H9 (cell line): Measurements from ENCODE around the gene KIF16B. TPM values are rescaled to one million over a fixed set of nuclear protein-coding genes. Genes with fewer than 3 reads are reported as not detected.

Experiments used
- DNase-seq: peaks from one replicate; pipeline ENCODE4 v3.0.0-alpha.2; 2017
- H2AFZ ChIP-seq: one replicate; pipeline ENCODE4 v1.6.1; 2013; ENCODE audit warnings: mild to moderate bottlenecking, low read length, control low read depth, moderate library complexity
- H2AK5ac ChIP-seq: 2 replicates; pipeline ENCODE4 v1.6.1; 2013; ENCODE audit warnings: low read length, control low read depth, mixed read lengths; ENCODE audit not compliant: insufficient read length
- H2BK120ac ChIP-seq: one replicate; pipeline ENCODE4 v1.6.1; 2013; ENCODE audit warnings: low read depth, mild to moderate bottlenecking, low read length, control low read depth, inconsistent platforms; ENCODE audit not compliant: poor library complexity, severe bottlenecking
- H2BK12ac ChIP-seq: 2 replicates; pipeline ENCODE4 v1.6.1; 2013; ENCODE audit warnings: low read length, control low read depth, mixed read lengths, low read depth; ENCODE audit not compliant: insufficient read length
- H2BK15ac ChIP-seq: 2 replicates; pipeline ENCODE4 v1.6.1; 2013; ENCODE audit warnings: low read depth, low read length, control low read depth
- H2BK20ac ChIP-seq: one replicate; pipeline ENCODE4 v1.6.1; 2013; ENCODE audit warnings: low read depth, mild to moderate bottlenecking, low read length, control low read depth, inconsistent platforms; ENCODE audit not compliant: poor library complexity, severe bottlenecking
- H2BK5ac ChIP-seq: 2 replicates; pipeline ENCODE4 v1.6.1; 2013; ENCODE audit warnings: low read length, control low read depth, mixed read lengths; ENCODE audit not compliant: insufficient read length
- H3K14ac ChIP-seq: 2 replicates; pipeline ENCODE4 v1.6.1; 2013; ENCODE audit warnings: low read length, control low read depth; ENCODE audit not compliant: insufficient read depth
- H3K18ac ChIP-seq: 2 replicates; pipeline ENCODE4 v1.6.1; 2013; ENCODE audit warnings: low read depth, mild to moderate bottlenecking, mixed read lengths, low read length, control low read depth; ENCODE audit not compliant: insufficient read length
- H3K23ac ChIP-seq: 2 replicates; pipeline ENCODE4 v1.6.1; 2013; ENCODE audit warnings: low read length, control low read depth, mixed read lengths, low read depth; ENCODE audit not compliant: insufficient read length
- H3K23me2 ChIP-seq: 2 replicates; pipeline ENCODE4 v1.6.1; 2013; ENCODE audit warnings: low read depth, mild to moderate bottlenecking, mixed read lengths, low read length, control low read depth; ENCODE audit not compliant: insufficient read length, poor library complexity, severe bottlenecking
- H3K27ac ChIP-seq: 2 replicates; pipeline ENCODE4 v1.5.1; 2013; ENCODE audit warnings: low read length, control low read depth, mixed read lengths, low read depth; ENCODE audit not compliant: insufficient read length
- H3K27me3 ChIP-seq: 2 replicates; pipeline ENCODE4 v1.6.1; 2013; ENCODE audit warnings: low read length, control low read depth, inconsistent platforms; ENCODE audit not compliant: insufficient read depth
- H3K4ac ChIP-seq: 2 replicates; pipeline ENCODE4 v1.6.1; 2013; ENCODE audit warnings: low read depth, mild to moderate bottlenecking, control low read depth, inconsistent platforms, low read length, moderate library complexity
- H3K4me1 ChIP-seq: 2 replicates; pipeline ENCODE4 v1.6.1; 2013; ENCODE audit warnings: low read length, control low read depth, inconsistent platforms; ENCODE audit not compliant: insufficient read depth
- H3K4me2 ChIP-seq: 2 replicates; pipeline ENCODE4 v1.6.1; 2013; ENCODE audit warnings: low read length, control low read depth, mixed read lengths; ENCODE audit not compliant: insufficient read length, insufficient read depth
- H3K56ac ChIP-seq: 2 replicates; pipeline ENCODE4 v1.6.1; 2013; ENCODE audit warnings: low read depth, mild to moderate bottlenecking, mixed read lengths, low read length, control low read depth; ENCODE audit not compliant: insufficient read length
- H3K79me1 ChIP-seq: 2 replicates; pipeline ENCODE4 v1.6.1; 2013; ENCODE audit warnings: low read depth, mild to moderate bottlenecking, moderate library complexity, low read length, control low read depth, inconsistent platforms; ENCODE audit not compliant: insufficient read depth, poor library complexity, severe bottlenecking
- H3K79me2 ChIP-seq: 2 replicates; pipeline ENCODE4 v1.6.1; 2013; ENCODE audit warnings: low read length, control low read depth, inconsistent platforms; ENCODE audit not compliant: insufficient read depth
- H3K9ac ChIP-seq: 2 replicates; pipeline ENCODE4 v1.6.1; 2013; ENCODE audit warnings: low read length, control low read depth, mixed read lengths; ENCODE audit not compliant: insufficient read length; ENCODE audit errors: extremely low read depth
- H3K9me3 ChIP-seq: one replicate; pipeline ENCODE4 v1.6.1; 2013; ENCODE audit warnings: low read depth, low read length, inconsistent platforms; ENCODE audit not compliant: control insufficient read depth
- H3T11ph ChIP-seq: one replicate; pipeline ENCODE4 v1.6.1; 2013; ENCODE audit warnings: mild to moderate bottlenecking, low read length, control low read depth, inconsistent platforms
- H4K20me1 ChIP-seq: one replicate; pipeline ENCODE4 v1.6.1; 2013; ENCODE audit not compliant: control insufficient read depth, insufficient read length, insufficient read depth
- H4K5ac ChIP-seq: 2 replicates; pipeline ENCODE4 v1.6.1; 2013; ENCODE audit warnings: low read depth, mild to moderate bottlenecking, mixed read lengths, low read length, control low read depth; ENCODE audit not compliant: insufficient read length
- H4K8ac ChIP-seq: replicated peaks from 2 replicates; pipeline ENCODE4 v1.6.1; 2013; ENCODE audit warnings: low read length, control low read depth, mixed read lengths, low read depth; ENCODE audit not compliant: insufficient read length
- H4K91ac ChIP-seq: 2 replicates; pipeline ENCODE4 v1.6.1; 2013; ENCODE audit warnings: low read depth, mild to moderate bottlenecking, moderate library complexity, mixed read lengths, low read length, control low read depth; ENCODE audit not compliant: insufficient read length
- H3K27ac Mint-ChIP-seq, 3 experiments: 2 replicates in 2 of 3; 3 replicates in 1 of 3; pipeline ENCODE4 v1.8.0; 2020 to 2021; ENCODE audit warnings: mixed read lengths in 3 of 3, mild to moderate bottlenecking in 1 of 3, moderate library complexity in 1 of 3
- H3K27me3 Mint-ChIP-seq: 2 replicates; pipeline ENCODE4 v1.8.0; 2021; ENCODE audit warnings: low read depth, mild to moderate bottlenecking, moderate library complexity, mixed read lengths
- H3K36me3 Mint-ChIP-seq, 3 experiments: 2 replicates in 2 of 3; 3 replicates in 1 of 3; pipeline ENCODE4 v1.8.0; 2020 to 2021; ENCODE audit warnings: low read depth in 3 of 3, mixed read lengths in 3 of 3; ENCODE audit not compliant: insufficient read depth in 1 of 3
- H3K4me1 Mint-ChIP-seq, 2 experiments: 2 replicates each; pipeline ENCODE4 v1.8.0; 2020; ENCODE audit warnings: mixed read lengths in 2 of 2
- H3K4me3 Mint-ChIP-seq, 2 experiments: 2 replicates in 1 of 2; 3 replicates in 1 of 2; pipeline ENCODE4 v1.8.0; 2020 to 2021; ENCODE audit warnings: mild to moderate bottlenecking in 2 of 2, mixed read lengths in 2 of 2, moderate library complexity in 1 of 2
- H3K9me3 Mint-ChIP-seq, 2 experiments: 2 replicates in 1 of 2; 3 replicates in 1 of 2; pipeline ENCODE4 v1.8.0; 2020; ENCODE audit warnings: mild to moderate bottlenecking in 2 of 2, mixed read lengths in 2 of 2, moderate library complexity in 1 of 2
- WGBS: extraction: QIAGEN DNeasy Blood & Tissue Kit; methylation state at CpG from one replicate; pipeline ENCODE4 v1.1.7; 2013; ENCODE audit warnings: missing lambda C conversion rate, low lambda C conversion rate, mixed read lengths; ENCODE audit not compliant: insufficient read length; ENCODE audit errors: extremely low coverage; 5-methylcytosine and 5-hydroxymethylcytosine counted together
- total RNA-seq: library from RNA; stranded (reverse); gene quantifications from 2 replicates; pipeline ENCODE4 v1.2.1, GENCODE V29; 2021
- TF ChIP-seq, protein P1 (sequence below): fragments of 200-600 bp; sonication (generic); conservative IDR thresholded peaks from 3 replicates; pipeline ENCODE4 v1.8.0; 2021; ENCODE audit warnings: antibody characterized with exemption, mild to moderate bottlenecking

The KIF16B gene
- total RNA-seq, 1 experiment from 2014 or later = 7.4 TPM

- H3K27ac ChIP-seq = no peak overlapping the region
- TF ChIP-seq, protein P1, sequence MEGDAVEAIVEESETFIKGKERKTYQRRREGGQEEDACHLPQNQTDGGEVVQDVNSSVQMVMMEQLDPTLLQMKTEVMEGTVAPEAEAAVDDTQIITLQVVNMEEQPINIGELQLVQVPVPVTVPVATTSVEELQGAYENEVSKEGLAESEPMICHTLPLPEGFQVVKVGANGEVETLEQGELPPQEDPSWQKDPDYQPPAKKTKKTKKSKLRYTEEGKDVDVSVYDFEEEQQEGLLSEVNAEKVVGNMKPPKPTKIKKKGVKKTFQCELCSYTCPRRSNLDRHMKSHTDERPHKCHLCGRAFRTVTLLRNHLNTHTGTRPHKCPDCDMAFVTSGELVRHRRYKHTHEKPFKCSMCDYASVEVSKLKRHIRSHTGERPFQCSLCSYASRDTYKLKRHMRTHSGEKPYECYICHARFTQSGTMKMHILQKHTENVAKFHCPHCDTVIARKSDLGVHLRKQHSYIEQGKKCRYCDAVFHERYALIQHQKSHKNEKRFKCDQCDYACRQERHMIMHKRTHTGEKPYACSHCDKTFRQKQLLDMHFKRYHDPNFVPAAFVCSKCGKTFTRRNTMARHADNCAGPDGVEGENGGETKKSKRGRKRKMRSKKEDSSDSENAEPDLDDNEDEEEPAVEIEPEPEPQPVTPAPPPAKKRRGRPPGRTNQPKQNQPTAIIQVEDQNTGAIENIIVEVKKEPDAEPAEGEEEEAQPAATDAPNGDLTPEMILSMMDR = no peak
- peaks cover 6% of the 10 kb centered on the region in 2 experiments; a peak in 3 of 4 replicates for H3K4me1 Mint-ChIP-seq
- no peak overlapping the region for H4K8ac ChIP-seq
- H2BK15ac ChIP-seq = no peak overlapping the region
- no peak overlapping the region for H3K4ac ChIP-seq
- no peaks in the 10 kb centered on the region for H3K79me1 ChIP-seq
- H4K91ac ChIP-seq = no peak overlapping the region
- H3K23me2 ChIP-seq = no peaks in the 10 kb centered on the region
- H3K9ac ChIP-seq = no peak overlapping the region
- H2BK12ac ChIP-seq = no peak overlapping the region
- H2BK20ac ChIP-seq = no peak overlapping the region
- no peak overlapping the region for H3K4me2 ChIP-seq
- WGBS = no CpG with 5 or more reads among the region's 9 CpGs
- H2AK5ac ChIP-seq = no peak overlapping the region
- no peaks in the 10 kb centered on the region for H3K79me2 ChIP-seq
- no peak overlapping the region for H2BK5ac ChIP-seq
- no peak overlapping the region; a peak in 1 of 7 replicates for H3K27ac Mint-ChIP-seq
- no peak overlapping the region for H4K5ac ChIP-seq
- no peak overlapping the region for H3K4me3 Mint-ChIP-seq
- H3K36me3 Mint-ChIP-seq = no peaks in the 10 kb centered on the region
- no peaks in the 10 kb centered on the region for H3K9me3 ChIP-seq
- H3K27me3 Mint-ChIP-seq = peaks cover 4% of the 10 kb centered on the region; the same call in 1 of the 2 replicates
- H3K9me3 Mint-ChIP-seq = no peaks in the 10 kb centered on the region; a peak in 2 of 5 replicates
- H2BK120ac ChIP-seq = no peak overlapping the region
- no peak overlapping the region for H3K23ac ChIP-seq
- H3K18ac ChIP-seq = no peak overlapping the region
- H3K56ac ChIP-seq = no peak overlapping the region
- no peaks in the 10 kb centered on the region for H3K27me3 ChIP-seq
- no peaks in the 10 kb centered on the region for H4K20me1 ChIP-seq
- no peak overlapping the region for H3K14ac ChIP-seq
- H3T11ph ChIP-seq = no peak overlapping the region
- no peak overlapping the region for H2AFZ ChIP-seq
- no peak for DNase-seq
- H3K4me1 ChIP-seq = no peaks in the 10 kb centered on the region
Measured at GRCh38 chr20:16609066-16609465, 35.8 kb upstream of the KIF16B start.
